Measurements from ENCODE around the gene SEL1L3.

Gene SEL1L3

DNA sequence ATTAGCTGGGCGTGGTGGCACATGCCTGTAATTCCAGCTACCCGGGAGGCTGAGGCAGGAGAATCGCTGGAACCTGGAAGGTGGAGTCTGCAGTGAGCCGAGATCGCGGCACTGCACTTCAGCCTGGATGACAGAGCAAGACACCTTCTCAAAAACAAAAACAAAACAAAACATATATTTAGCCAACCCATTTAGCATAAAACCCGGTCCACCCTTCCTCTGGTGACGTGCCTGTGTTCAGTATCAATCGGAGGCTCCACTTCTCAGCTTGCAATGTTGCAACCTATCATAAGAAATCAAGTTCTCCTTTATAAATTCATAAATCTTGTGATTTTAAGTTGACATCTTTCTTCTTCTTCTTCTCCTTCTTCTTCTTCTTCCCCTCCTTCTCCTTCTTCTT lies 133.2 kb downstream of the SEL1L3 start:
- no peak for DNase-seq

DNA sequence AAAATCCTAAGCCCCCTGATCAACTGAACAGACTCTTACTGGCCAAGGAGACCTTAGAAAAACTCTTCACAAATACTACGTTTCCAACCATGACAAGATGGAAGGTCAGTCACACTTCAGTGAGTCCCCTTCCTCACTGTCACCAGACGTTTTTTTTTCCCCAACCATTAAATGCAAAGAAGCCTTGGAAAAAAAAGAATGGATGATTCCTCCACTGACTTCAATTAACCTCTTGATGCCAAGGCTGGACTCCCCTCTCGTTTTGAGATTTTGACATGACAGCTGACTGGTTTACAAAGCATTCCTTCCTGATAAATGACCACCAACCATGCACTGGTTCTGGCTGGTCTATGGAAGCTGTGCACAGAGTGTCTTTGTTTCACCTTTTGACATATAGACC lies 133.9 kb downstream of the SEL1L3 start:
- no peak for DNase-seq

DNA sequence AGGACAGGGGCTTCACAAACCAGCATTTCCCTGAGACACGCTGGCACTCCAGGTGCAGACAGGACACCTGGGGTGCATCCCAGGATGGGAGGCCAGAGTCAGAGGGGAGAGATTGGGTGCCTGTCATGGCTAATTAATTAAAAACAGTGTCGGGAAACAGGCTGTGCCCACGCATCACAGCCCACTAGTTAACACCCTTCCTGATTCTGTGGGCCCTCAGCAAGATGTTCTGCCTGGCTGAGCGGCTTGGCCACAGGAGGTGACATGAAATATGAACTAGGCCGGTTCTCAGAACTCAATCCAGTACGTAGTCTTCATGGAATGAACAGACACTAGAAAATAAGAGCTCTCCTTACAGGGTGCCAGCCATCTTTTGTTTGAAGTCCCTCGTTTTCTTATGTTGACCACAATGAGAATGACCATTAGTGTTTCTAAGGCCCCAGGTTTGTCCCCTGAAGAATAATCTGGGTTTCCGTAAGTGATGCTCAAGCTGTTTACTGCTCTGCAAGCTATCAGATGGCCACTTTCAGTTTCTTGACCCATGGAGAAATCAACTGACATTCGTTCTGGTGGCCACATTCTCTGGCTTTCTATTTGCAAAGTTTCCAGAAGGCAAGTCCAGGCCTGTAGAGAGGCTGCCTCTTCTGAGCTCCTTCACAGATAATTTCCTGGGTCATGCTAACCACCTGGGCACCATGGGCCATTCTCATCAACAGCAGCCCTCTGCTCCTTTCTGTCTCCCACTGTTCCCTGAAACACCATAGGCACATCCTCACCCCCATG lies 134.9 kb downstream of the SEL1L3 start:
- no peak for DNase-seq

DNA sequence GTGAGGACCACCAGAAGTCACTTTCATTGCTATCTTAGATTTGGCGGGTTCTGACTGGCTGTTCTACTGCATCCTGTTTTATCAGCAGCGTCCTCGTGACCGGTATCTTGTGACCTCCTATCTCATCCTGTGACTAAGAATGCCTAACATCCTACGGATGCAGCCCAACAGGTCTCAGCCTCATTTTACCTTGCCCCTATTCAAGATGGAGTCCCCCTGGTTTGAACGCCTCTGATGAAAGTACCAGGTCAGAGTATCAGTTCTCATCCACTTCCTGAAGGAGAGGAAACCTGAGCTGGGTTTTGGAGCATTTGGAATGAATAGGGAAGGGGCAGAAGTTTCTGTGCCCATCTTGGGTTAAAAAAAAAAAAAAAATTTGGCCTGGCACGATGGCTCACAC lies 136.9 kb downstream of the SEL1L3 start:
- no peak for DNase-seq

DNA sequence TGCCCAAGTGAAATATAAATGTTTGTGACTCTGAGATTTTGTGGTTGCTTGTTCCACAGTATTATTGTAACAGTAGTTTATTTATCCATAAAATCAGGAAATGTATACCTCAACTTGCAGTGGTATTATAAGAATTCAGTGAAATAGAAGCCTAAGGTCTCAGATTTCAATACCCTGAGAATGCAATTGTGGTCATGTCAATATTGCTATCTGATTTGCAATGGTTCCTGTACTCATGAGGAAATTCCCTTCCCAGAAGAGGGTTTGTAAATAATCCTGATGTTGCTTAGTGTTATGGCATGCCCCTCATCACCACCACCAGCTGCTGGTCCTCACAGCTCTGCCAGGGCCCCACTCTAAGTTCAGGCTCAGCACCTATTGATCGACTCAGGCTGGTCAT lies 139.4 kb downstream of the SEL1L3 start:
- DNase-seq, result no peak

DNA sequence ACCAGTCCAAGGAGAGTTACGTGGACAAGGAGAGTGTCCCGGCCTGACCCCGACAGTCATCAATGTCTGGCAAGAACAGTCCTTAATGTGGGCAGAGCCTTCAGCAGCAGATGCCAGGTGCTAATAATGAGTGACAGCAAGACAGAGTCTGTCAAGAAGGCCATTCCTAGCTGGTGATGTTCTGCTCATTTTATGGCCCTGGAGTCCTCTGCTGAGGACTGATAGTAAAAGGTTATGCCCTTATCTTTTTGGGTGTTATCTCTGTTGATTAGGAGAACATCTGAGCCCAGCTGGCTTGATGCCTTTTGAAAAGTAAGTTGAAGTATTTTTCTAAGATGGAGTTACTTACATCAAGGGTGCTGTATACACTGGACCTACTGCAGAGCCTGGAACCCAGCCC lies 139.8 kb downstream of the SEL1L3 start:
- DNase-seq, result no peak

DNA sequence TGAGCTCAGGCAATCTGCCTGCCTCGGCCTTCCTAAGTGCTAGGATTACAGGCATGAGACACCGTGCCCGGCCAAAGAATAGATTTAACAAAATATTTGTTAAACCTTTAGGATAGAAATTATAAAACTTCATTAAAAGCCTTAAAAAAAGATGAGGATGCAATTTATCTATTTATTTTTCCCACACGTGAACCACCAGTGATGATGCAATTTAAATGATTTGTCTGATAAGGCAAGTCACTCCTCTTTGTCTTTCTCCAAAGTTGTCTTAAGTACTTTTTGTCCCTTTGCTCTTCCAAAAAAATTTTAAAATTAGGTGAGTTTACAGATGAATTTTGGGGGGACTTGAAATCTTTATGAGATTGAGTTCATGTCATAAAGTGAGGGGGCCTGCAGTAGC lies 149.0 kb downstream of the SEL1L3 start:
- DNase-seq, result no peak

DNA sequence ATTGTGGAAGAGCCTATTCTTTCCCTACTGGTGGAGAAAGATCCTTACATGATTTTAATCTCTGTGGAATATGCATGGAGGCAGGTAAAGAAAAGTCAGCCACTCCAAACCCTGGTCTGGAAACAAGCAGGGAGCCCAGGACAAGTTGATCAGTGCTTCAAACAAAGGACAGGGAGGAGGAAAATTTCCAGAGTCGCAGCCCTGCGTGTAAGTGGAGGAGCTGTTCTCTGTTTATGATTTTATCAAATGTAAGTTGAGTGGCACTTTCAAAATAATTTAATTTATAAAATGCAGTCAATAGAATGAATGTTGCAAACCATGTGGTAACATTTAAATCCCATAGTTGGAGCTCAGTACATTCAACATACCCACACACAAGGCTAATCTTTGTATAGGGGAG lies 150.2 kb downstream of the SEL1L3 start:
- no peak for DNase-seq

DNA sequence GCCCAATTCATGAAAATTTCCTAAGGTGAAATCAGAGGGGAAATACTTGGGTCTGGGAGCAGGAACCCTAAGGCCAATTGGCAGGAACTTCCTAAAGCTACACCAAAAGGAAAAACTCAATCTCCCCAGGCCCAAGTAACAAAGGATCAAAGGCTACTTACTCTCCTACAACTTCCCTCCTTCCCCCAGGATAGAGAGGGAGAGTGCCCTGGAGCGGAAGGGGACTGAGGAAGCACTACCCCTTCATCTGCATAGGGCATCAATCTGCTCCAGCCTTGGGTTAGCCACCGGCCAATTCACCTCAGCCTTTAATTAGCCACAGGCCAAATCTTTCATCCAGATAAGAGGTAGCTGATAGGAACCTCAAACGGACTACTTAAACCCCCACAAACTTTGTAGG lies 152.2 kb downstream of the SEL1L3 start:
- no peak for DNase-seq

DNA sequence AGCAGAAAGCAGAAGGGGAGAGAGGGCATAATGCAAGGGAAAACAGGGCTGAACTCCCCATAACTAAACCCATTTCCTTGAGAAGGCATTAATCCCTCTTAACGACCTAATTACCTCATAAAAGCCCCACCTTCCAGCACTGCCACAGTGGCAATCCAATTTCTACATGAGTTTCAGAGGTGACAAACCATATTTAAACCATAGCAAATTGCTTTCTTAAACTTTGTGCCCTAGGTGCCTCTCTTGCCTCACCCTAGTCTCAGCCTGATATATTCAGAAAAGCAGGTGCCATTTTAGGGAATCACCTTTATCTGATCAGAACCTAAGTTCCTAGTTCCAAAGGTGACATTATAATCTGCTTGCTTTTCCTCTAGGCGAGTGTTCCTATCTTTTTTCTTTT lies 158.3 kb downstream of the SEL1L3 start:
- no peak for DNase-seq

DNA sequence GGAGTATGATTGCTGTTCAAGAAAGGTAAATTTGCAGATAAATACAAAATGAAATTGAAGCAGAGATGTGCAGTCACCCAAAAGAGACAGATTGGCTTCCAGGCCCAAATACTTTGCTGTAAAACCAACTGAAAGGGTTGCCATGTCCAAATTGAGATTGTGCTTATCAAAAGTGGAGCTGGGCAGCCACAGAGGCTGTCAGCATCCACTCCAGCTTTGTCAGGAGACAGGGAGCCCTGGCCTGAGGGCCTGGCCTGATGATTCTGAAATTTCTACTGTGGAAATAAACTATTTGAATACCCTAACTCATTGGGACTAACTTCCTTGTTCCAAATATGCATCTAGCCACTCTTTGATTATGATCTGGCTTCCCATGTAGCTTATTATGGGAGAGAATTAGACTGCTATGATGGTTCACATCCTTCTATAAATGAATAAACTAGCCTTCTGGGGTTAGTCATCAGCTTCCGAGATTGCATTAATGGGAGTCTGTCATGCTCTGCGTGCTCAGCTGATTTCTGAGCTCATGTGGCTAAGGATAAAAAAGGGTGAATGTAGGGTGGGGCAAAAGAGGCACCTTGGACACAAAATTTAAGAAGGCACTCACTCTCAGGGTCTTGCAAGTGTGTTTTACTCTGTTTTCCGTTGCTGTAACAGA lies 158.9 kb downstream of the SEL1L3 start:
- DNase-seq, result no peak

DNA sequence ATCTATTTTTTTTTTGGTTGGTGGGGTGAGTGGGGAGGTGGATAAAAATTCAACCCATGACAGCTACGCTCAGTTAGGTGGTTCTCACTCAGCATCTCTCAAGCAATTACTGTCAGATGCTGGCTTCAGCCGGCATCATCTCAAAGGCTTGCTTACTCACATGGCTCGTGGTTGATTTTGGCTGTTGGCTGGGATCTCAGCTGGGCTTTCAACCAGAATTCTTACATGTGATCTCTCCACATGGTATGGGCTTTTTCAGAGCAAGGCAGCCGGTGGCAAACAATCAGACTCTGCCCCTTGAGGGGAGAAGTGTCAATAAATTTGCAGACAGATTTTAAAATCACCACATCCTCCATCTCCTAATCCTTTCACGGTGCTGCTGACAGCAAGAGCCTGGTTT lies 159.9 kb downstream of the SEL1L3 start:
- peak; percentile 27 for DNase-seq

DNA sequence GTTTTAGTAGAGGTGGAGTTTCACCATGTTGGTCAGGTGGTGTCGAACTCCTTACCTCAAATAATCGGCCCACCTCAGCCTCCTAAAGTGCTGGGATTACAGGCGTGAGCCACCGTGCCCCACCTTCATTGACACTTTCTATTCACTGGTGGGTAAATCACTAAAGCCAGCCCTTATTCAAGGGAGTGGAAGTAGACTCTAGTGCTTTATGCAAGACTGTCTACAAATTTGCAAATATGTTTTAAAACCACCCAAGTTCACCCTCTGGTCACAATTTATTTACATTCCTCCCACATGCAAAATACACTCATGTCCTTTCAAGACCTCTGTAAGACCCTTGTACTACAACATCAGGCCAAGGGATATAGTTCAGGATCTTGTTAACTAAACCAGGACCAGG lies 162.1 kb downstream of the SEL1L3 start:
- no peak for DNase-seq

DNA sequence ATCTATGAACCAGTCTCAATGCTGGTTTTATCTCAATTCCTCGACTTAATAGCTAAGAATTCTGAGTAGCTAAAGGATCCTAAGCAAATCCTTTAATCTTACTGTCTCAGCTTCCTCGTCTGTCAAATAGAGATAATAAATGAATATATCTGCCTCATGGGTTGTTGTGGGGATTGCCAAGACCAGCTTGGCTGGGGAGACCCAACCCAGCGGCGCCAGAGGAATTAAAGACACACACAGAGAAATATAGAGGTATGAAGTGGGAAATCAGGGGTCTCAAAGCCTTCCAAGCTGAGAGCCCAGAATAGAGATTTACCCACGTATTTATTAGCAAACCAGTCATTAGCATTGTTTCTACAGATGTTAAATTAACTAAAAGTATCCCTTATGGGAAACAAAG lies 165.3 kb downstream of the SEL1L3 start:
- no peak for DNase-seq

Data from fibroblast of skin of back (primary cell).